Upper lobe of left lung (tissue), 6 donors: Measurements from ENCODE around the gene NFIX. TPM values are rescaled to one million over a fixed set of nuclear protein-coding genes. Genes with fewer than 3 reads are reported as not detected.

Experiments
- ATAC-seq, 2 donors: fragments of 200-7000 bp; cut with Tn5 transposase; one replicate each; pipeline ENCODE4 v1.9.1; 2022; ENCODE audit warnings: mild to moderate bottlenecking in 2 of 2, moderate library complexity in 2 of 2; ENCODE audit not compliant: low FRiP score in 2 of 2
- DNase-seq, 2 donors: peaks; one replicate each; pipeline ENCODE4 v3.0.0-alpha.2; 2019 to 2020
- H3K27ac ChIP-seq, 4 donors: fragments of 200-600 bp; sonication (generic); one replicate each; pipeline ENCODE4 v1.5.1; 2016 to 2019
- H3K27me3 ChIP-seq, 4 donors: fragments of 200-600 bp; sonication (generic); one replicate each; pipeline ENCODE4 v1.5.1; 2017 to 2019
- H3K36me3 ChIP-seq, 4 donors: fragments of 200-600 bp; sonication (generic); one replicate each; pipeline ENCODE4 v1.5.1; 2016 to 2019
- H3K4me1 ChIP-seq, 4 donors: fragments of 200-600 bp; sonication (generic); one replicate each; pipeline ENCODE4 v1.5.1; 2018 to 2019
- H3K4me3 ChIP-seq, 4 donors: fragments of 200-600 bp; sonication (generic); one replicate each; pipeline ENCODE4 v1.5.1; 2017 to 2019; ENCODE audit warnings: mild to moderate bottlenecking in 2 of 4, moderate library complexity in 1 of 4
- H3K9me3 ChIP-seq, 4 donors: fragments of 200-600 bp; sonication (generic); one replicate each; pipeline ENCODE4 v1.5.1; 2018 to 2019
- EP300 ChIP-seq, 4 donors: sonication (generic); formaldehyde crosslinking; IDR thresholded peaks; one replicate each; pipeline ENCODE4 v1.5.1; 2017; ENCODE audit warnings: antibody characterized with exemption in 4 of 4, control low read depth in 2 of 4
- POLR2A ChIP-seq, 4 donors: fragments of 450-650 bp; IDR thresholded peaks; one replicate each; pipeline ENCODE4 v1.5.1; 2016 to 2017; ENCODE audit warnings: antibody characterized with exemption in 4 of 4, mild to moderate bottlenecking in 2 of 4
- POLR2AphosphoS5 ChIP-seq, 2 donors: sonication (generic); formaldehyde crosslinking; IDR thresholded peaks; one replicate each; pipeline ENCODE4 v1.5.1; 2017; ENCODE audit warnings: antibody characterized with exemption in 2 of 2
- WGBS, 2 donors: methylation state at CpG; one replicate each; pipeline ENCODE4 v1.1.5; 2017 to 2018; 5-methylcytosine and 5-hydroxymethylcytosine counted together
- total RNA-seq, 6 donors: library from RNA; depleted of rRNA in 4 of 6; stranded (reverse); fragments of >200 nt in 4 of 6; gene quantifications; one replicate each; pipeline versions ENCODE4 v1.1.0 to v1.2.1, GENCODE V29; 2016 to 2021
- TF ChIP-seq, protein P1 (sequence below), 6 experiments: fragments of 450-650 bp in 4 of 6; fragments of 200-600 bp in 2 of 6; sonication (generic) in 2 of 6; IDR thresholded peaks; one replicate each; pipeline ENCODE4 v1.5.1; 2016 to 2019; ENCODE audit warnings: antibody characterized with exemption in 6 of 6
- donor health status: DM: no; HTN: no; CAD: no; lungs with moderate emphysema.
- donor health status: DM: no; HTN: yes; CAD: no; lungs with severe emphysema.

The NFIX gene
- total RNA-seq, 6 donors from 2014 or later, result 64.0 to 188 (median 107) TPM

DNA sequence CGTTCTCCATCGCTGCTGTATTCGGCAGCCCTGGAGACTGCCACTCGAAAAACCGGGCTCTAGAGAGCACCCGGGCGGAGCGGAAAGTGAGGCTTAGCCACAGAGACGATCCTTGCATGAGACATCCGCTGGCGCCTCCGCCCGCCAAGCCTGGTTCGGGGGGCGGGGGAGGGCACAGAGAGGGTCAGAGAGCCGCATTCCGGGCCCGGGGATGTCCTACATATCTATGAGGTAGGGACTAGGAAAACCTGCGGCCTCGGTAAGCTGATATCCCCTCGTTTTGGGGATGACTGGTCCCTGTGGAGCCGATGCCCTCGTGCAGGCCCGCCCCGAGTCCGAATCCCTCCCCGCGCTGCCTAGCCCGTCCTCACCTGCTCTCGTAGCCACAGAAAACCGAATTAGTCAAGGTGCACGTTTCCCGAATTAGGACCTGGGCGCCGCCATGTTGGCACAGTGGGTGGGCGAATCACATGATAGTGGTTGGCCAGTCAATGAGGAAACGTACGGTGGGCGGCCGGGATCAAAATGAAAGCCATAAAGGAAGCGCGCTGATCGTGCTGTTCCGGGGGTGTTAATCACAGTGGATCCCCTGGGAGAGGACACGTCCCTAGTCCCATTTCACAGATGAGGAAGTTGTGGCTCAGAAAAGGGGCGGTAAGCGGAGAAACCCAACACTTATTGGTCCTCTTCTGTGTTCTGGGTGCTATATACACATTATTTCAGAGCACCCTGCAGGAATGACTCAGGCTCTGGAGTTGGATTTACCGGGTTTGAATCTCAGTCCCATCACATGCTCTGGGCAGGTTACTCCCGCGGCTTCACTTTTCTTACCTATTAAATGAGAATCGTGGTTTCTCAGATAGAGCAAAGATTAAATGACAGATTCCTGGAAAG, 121.3 kb downstream of the NFIX start, which contains the start of gene TRMT1:
TSS of gene TRMT1 (minus strand) at position 459 of the 894 bp plus-strand sequence. CDS start at position 118, 341 bp downstream.
- H3K27ac ChIP-seq, result peak within 1 kb of the TSS; percentile 62 to 80 (median 76)
- no peaks in the 10 kb centered on the region for H3K27me3 ChIP-seq
- H3K36me3 ChIP-seq, result peaks cover 4 to 31% (median 12%) of the 10 kb centered on the region in 4 donors
- TF ChIP-seq POLR2A (IDR thresholded peaks at IDR 0.05) (peak in 1 of 4 donors; percentile 34), EP300 (IDR thresholded peaks at IDR 0.05) (peak in 1 of 4 donors; percentile 81), POLR2AphosphoS5 (IDR thresholded peaks at IDR 0.05) (peak; percentile 93 to 95)
- TF ChIP-seq, protein P1, sequence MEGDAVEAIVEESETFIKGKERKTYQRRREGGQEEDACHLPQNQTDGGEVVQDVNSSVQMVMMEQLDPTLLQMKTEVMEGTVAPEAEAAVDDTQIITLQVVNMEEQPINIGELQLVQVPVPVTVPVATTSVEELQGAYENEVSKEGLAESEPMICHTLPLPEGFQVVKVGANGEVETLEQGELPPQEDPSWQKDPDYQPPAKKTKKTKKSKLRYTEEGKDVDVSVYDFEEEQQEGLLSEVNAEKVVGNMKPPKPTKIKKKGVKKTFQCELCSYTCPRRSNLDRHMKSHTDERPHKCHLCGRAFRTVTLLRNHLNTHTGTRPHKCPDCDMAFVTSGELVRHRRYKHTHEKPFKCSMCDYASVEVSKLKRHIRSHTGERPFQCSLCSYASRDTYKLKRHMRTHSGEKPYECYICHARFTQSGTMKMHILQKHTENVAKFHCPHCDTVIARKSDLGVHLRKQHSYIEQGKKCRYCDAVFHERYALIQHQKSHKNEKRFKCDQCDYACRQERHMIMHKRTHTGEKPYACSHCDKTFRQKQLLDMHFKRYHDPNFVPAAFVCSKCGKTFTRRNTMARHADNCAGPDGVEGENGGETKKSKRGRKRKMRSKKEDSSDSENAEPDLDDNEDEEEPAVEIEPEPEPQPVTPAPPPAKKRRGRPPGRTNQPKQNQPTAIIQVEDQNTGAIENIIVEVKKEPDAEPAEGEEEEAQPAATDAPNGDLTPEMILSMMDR (IDR thresholded peaks at IDR 0.05), result no peak
- 0 to 1% methylated on average over 12 to 38 of the region's 51 CpGs for WGBS, 2 donors
- no peaks in the 10 kb centered on the region for H3K9me3 ChIP-seq
- H3K4me1 ChIP-seq, result peaks cover 38 to 51% (median 40%) of the 10 kb centered on the region in 4 donors
- peak; percentile 87 to 91 for ATAC-seq
- H3K4me3 ChIP-seq, result peak within 1 kb of the TSS; percentile 84 to 99 (median 98)
- DNase-seq, result peak; percentile 85 to 90

DNA sequence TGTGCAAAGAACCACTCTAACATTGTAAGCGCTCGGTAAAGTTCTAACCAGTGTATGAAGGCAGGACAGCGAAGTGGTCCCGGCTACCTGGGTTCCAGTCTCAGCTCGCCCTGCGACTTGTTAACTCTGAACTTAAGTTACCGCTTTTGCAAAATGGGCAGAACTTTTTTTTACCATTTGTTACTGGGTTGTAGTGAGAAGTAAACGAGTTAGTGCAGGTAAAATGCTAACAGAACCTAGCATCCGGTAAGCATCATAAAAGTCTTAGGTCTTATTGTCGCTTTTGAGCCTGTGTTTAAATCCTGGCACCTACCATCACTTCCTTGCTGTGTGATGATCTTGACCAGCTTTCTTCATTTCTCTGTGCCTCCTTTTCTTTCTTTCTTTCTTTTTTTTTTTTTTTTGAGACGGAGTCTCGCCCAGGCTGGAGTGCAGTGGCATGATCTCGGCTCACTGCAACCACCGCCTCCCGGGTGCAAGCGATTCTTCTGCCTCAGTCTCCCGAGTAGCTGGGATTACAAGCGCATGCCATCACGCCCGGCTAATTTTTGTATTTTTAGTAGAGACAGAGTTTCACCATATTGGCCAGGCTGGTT, 122.0 kb downstream of the NFIX start:
- H3K27ac ChIP-seq, result peak overlapping the region; percentile 62 to 80 (median 76)
- WGBS, 2 donors, result 17 to 22% methylated on average over 20 of the region's 20 CpGs
- TF ChIP-seq, protein P1 (IDR thresholded peaks at IDR 0.05), result no peak
- TF ChIP-seq POLR2AphosphoS5 (IDR thresholded peaks at IDR 0.05) (no peak), EP300 (IDR thresholded peaks at IDR 0.05) (no peak), POLR2A (IDR thresholded peaks at IDR 0.05) (no peak)
- DNase-seq (no peak), ATAC-seq (peak in 1 of 2 donors; percentile 1)
- peaks cover 4 to 32% (median 12%) of the 10 kb centered on the region in 4 donors for H3K36me3 ChIP-seq
- H3K4me1 ChIP-seq, result peaks cover 38 to 57% (median 40%) of the 10 kb centered on the region in 4 donors
- H3K9me3 ChIP-seq, result no peaks in the 10 kb centered on the region
- H3K4me3 ChIP-seq, result peak overlapping the region; percentile 84 to 99 (median 98)
- H3K27me3 ChIP-seq, result no peaks in the 10 kb centered on the region

DNA sequence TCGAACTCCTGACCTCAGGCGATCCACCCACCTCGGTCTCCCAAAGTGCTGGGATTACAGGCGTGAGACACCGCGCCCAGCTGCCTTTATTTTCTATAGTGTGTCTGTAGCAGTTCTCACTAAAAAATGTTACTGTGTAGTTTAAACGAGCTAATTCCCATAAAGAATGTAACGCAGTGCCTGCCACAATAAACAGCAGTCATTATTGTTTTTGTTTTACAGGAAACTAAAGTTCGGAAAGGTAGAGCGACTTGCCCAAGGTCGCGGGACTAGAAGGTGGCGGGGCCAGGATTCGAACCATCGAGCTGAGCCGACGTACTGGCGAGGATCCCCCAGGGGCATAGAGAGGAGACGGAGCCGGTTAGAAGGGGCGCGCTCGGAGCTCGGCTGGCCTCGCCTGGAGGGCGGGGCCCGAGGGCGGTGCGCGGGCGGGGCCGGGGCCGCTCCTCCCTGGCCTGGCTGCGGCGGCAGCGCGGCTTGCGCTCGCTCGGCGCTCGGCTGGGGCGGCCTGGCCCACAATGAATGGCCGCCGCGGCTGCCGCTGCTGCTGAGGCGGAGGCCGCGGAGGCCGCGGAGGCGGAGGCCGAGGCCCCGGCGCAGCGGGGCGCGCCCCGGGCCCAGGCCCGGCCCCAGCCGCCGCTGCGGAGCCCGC, 122.6 kb downstream of the NFIX start, which contains the start of gene NACC1:
TSS of gene NACC1 (plus strand) at position 493 of the 652 bp plus-strand sequence. CDS start 16,944 bp downstream, outside the sequence.
- DNase-seq, result peak; percentile 92 to 98
- Histone ChIP-seq H3K36me3 (peaks cover 3 to 28% (median 6%) of the 10 kb centered on the region in 4 donors), H3K4me1 (peaks cover 38 to 58% (median 40%) of the 10 kb centered on the region in 4 donors), H3K4me3 (peak within 1 kb of the TSS; percentile 84 to 100 (median 98)), H3K9me3 (no peaks in the 10 kb centered on the region), H3K27me3 (no peaks in the 10 kb centered on the region), H3K27ac (peak within 1 kb of the TSS; percentile 79 to 87 (median 82))
- 7 to 13% methylated on average over 12 to 24 of the region's 65 CpGs for WGBS, 2 donors
- TF ChIP-seq POLR2A (IDR thresholded peaks at IDR 0.05) (no peak), POLR2AphosphoS5 (IDR thresholded peaks at IDR 0.05) (peak; percentile 22 to 51), EP300 (IDR thresholded peaks at IDR 0.05) (no peak)
- TF ChIP-seq, protein P1 (IDR thresholded peaks at IDR 0.05), result peak in 2 of 6 experiments; percentile 12 to 15
- ATAC-seq, result peak; percentile 94 to 96

DNA sequence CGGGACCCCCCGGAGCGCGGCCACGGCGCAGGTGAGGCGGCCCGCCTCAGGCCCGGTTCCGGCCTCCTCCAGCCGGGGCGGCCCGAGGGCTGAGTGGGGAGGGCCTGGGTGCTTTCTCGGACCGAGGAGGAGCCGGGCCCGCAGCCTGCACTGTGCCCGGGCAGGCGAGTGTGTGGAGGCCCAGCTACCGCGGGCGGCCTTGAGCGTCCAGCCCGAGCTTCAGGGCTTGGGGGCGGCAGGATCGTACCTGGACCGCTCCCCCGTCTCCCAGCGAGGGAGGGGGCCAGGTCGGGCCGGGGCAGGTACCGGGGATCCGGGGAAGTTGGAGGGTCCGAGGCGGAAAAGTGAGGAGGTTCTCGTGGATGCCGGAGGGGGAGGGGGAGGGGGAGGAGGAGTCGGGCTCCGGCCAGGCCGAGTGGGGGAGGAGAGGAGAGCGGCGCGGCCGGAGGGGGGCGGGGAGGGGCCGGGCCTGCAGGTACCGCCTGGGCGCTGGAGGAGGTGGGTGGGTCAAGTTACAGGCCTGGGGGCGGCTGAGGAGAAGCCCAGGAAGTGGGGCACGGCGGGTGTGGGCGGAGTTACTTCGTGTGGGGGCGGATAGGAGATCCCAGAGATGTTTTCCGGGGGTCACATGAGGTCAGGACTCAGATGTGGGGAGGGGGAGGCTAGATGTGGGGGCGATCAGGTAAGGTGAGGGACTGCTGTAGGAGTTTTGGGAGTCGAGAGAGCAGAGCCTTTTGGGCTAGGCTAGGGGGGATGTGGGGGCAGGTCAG, 123.3 kb downstream of the NFIX start:
- ATAC-seq, result no peak
- TF ChIP-seq, protein P1 (IDR thresholded peaks at IDR 0.05), result no peak
- TF ChIP-seq POLR2A (IDR thresholded peaks at IDR 0.05), result no peak
- no peak for TF ChIP-seq EP300 (IDR thresholded peaks at IDR 0.05)
- no peak for TF ChIP-seq POLR2AphosphoS5 (IDR thresholded peaks at IDR 0.05)
- 2 to 4% methylated on average over 10 to 23 of the region's 57 CpGs for WGBS, 2 donors
- H3K27ac ChIP-seq, result peak overlapping the region; percentile 79 to 87 (median 82)
- H3K36me3 ChIP-seq, result peaks cover 0 to 21% (median 4%) of the 10 kb centered on the region in 4 donors
- peak; percentile 87 to 89 for DNase-seq
- peaks cover 38 to 58% (median 40%) of the 10 kb centered on the region in 4 donors for H3K4me1 ChIP-seq
- peak overlapping the region; percentile 84 to 100 (median 98) for H3K4me3 ChIP-seq
- H3K27me3 ChIP-seq, result no peaks in the 10 kb centered on the region
- H3K9me3 ChIP-seq, result no peaks in the 10 kb centered on the region
